Myocyte (in vitro differentiated cells): ENCODE results near the gene TSPAN32. TPM values are rescaled to one million over a fixed set of nuclear protein-coding genes. Genes with fewer than 3 reads are reported as not detected.

Experiments used
- DNase-seq: peaks from one replicate; pipeline ENCODE4 v3.0.0-alpha.2; 2012; ENCODE audit warnings: low read depth
- total RNA-seq: library from RNA; depleted of rRNA; stranded (reverse); fragments of >200 nt; gene quantifications from 2 replicates; pipeline ENCODE4 v1.2.3, GENCODE V29; 2014

Gene TSPAN32
- total RNA-seq, 1 donor from 2014 or later: not detected

GRCh38 chr11:2266586-2267305 is 35.1 kb upstream of the TSPAN32 start:
- DNase-seq: no peak

- DNase-seq: no peak
Measured at GRCh38 chr11:2267306-2267850, 34.4 kb upstream of the TSPAN32 start.

- DNase-seq: no peak
Measured at GRCh38 chr11:2267851-2268728, 33.7 kb upstream of the TSPAN32 start.

GRCh38 chr11:2268729-2269600 is 32.8 kb upstream of the TSPAN32 start:
- no peak for DNase-seq

GRCh38 chr11:2269601-2270321 is 32.1 kb upstream of the TSPAN32 start:
- DNase-seq: no peak

GRCh38 chr11:2270322-2271076 is 31.3 kb upstream of the TSPAN32 start, which contains the start of gene ASCL2:
ASCL2 (minus strand) TSS chr11:2270588; CDS start chr11:2270332, 256 bp downstream.
- DNase-seq: no peak

GRCh38 chr11:2271077-2271326 is 30.8 kb upstream of the TSPAN32 start:
- no peak for DNase-seq

- DNase-seq: no peak
Measured at GRCh38 chr11:2271327-2272227, 30.2 kb upstream of the TSPAN32 start.

- no peak for DNase-seq
Measured at GRCh38 chr11:2272228-2272945, 29.4 kb upstream of the TSPAN32 start.

- no peak for DNase-seq
Measured at GRCh38 chr11:2272946-2273280, 28.9 kb upstream of the TSPAN32 start.

GRCh38 chr11:2273311-2273710 is 28.5 kb upstream of the TSPAN32 start:
- no peak for DNase-seq

- DNase-seq: no peak
Measured at GRCh38 chr11:2273771-2274170, 28.0 kb upstream of the TSPAN32 start.

- no peak for DNase-seq
Measured at GRCh38 chr11:2275334-2276279, 26.2 kb upstream of the TSPAN32 start.

- DNase-seq: no peak
Measured at GRCh38 chr11:2276280-2277007, 25.4 kb upstream of the TSPAN32 start.

- DNase-seq: no peak
Measured at GRCh38 chr11:2277008-2277346, 24.8 kb upstream of the TSPAN32 start.

- DNase-seq: no peak
Measured at GRCh38 chr11:2277933-2278523, 23.8 kb upstream of the TSPAN32 start.
